C4-2B (cell line): ENCODE measurements around the gene HSPA2.
"Not testable (repeated sequence)": the region's sequence is repeated elsewhere in the genome, so short reads cannot be mapped to it uniquely, and the experiment has no call there.

Experiments
- H3K27ac ChIP-seq: fragments of 450-650 bp; 2 replicates; pipeline ENCODE4 v1.5.1; 2017
- ZFX ChIP-seq: fragments of 450-650 bp; IDR thresholded peaks from 2 replicates; pipeline ENCODE4 v1.6.1; 2017
- TF ChIP-seq, protein P1 (sequence below): fragments of 450-650 bp; conservative IDR thresholded peaks from 2 replicates; pipeline ENCODE4 v1.5.1; 2017; ENCODE audit warnings: mild to moderate bottlenecking

The HSPA2 gene

DNA sequence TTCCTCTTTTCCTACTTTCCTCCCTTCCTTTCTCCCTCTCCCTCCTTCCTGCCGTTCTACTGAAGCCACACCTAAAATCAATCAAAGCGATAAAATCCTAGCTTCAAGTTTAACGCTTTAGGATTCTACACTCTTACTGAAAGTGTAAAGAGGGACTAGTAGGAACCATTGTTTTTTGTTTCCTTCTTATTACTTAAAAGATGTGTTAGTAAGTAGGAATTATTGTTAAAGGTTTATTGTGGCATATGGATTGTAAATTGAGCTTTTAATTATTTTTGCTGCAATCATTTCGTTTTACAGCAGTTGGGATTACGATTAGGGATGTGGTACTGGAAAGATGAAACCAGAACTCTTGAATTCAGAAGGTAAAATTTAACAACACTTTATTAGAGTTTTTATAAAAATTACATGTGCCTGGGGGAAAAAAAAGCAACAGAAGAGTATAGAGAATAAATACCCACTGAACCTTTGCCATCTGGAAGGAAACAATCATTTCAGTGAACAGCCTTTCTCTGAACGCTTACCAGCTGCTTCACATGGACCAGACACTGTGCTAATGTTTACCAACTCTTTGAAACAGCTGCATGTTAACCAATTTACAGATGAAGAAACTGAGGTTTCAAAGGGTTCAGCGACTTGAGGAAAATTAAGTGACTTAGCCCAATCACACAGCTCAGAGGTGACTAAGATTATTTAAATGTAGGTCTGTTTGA, 10.2 kb downstream of the HSPA2 start:
- no peak overlapping the region for H3K27ac ChIP-seq
- no peak for TF ChIP-seq ZFX
- TF ChIP-seq, protein P1, sequence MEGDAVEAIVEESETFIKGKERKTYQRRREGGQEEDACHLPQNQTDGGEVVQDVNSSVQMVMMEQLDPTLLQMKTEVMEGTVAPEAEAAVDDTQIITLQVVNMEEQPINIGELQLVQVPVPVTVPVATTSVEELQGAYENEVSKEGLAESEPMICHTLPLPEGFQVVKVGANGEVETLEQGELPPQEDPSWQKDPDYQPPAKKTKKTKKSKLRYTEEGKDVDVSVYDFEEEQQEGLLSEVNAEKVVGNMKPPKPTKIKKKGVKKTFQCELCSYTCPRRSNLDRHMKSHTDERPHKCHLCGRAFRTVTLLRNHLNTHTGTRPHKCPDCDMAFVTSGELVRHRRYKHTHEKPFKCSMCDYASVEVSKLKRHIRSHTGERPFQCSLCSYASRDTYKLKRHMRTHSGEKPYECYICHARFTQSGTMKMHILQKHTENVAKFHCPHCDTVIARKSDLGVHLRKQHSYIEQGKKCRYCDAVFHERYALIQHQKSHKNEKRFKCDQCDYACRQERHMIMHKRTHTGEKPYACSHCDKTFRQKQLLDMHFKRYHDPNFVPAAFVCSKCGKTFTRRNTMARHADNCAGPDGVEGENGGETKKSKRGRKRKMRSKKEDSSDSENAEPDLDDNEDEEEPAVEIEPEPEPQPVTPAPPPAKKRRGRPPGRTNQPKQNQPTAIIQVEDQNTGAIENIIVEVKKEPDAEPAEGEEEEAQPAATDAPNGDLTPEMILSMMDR, result no peak

DNA sequence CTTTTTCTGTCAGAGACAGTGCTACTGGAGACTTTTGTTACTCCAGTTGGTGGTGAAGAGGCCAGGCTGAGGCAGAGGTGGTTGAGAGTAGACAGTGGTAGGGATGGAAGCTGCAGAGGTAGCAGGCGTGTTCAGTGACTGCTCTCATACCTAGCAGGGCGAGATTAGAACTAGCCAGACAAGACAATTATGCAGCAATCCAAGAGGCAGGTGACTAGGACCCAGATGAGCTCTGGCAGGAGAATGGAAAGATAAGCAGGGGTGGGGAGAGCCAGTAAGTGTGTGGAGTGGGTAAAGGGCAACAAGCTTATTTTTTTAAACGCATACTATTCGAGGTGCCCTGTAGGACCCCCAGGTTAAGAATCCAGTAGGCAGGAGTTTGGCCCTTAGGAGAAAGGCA, 14.0 kb downstream of the HSPA2 start:
- TF ChIP-seq, protein P1, result no peak
- no peak for TF ChIP-seq ZFX
- H3K27ac ChIP-seq, result no peak overlapping the region

GRCh38 chr14:64556526-64556925, 16.0 kb downstream of the HSPA2 start:
- TF ChIP-seq, protein P1, result no peak
- TF ChIP-seq ZFX, result no peak
- H3K27ac ChIP-seq, result no peak overlapping the region

GRCh38 chr14:64558216-64558615, 17.7 kb downstream of the HSPA2 start:
- not testable (repeated sequence) for H3K27ac ChIP-seq

DNA sequence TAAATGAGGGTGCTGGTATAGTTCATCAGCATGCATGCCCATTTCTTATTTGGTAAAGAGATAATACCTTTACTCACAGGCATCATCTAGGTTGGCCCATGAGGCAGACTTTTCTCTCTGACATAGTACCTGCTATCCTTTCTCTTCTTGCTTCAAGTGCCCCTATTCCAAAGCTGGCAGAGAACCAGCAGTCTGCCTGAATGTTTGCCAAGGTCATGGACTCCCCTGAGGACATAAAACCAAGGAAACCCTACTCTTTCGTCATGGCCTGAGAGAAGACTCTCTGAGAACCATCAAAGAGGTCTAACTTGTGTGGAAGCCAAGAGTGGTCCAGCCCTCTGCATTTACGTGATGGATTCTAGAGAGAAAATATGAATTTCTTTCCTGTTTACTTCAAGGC, 21.1 kb downstream of the HSPA2 start:
- no peak overlapping the region for H3K27ac ChIP-seq
- TF ChIP-seq ZFX, result no peak
- TF ChIP-seq, protein P1, result no peak

- H3K27ac ChIP-seq, result no peak overlapping the region
- TF ChIP-seq ZFX, result no peak
- TF ChIP-seq, protein P1, result no peak
These were observed 21.9 kb downstream of the HSPA2 start for GRCh38 chr14:64562436-64562835.

- no peak overlapping the region for H3K27ac ChIP-seq
- TF ChIP-seq, protein P1, result no peak
- TF ChIP-seq ZFX, result no peak
These were observed 23.2 kb downstream of the HSPA2 start for GRCh38 chr14:64563696-64564095.

DNA sequence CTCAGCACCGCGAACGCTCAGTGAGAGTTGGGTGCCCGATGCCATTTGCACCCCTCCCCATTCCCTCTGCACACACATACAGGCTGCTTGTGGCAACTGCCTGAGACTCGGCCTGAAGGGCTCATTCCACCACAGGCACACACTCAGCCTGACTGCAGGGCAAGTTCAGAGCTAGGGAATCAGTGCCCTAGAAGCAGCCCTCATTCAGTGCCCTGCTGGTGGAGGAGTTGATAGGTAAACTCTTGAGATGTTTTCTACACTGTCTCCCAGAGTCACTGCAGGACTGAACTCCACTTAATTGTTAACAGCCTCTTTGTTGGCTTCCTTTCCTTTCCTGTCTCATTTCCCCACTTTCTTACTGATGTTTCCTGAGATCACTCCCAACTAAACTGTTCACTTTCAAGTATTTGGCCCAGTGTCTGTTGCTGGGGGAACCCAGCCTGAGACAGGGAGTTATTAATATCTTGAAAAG, 26.1 kb downstream of the HSPA2 start:
- H3K27ac ChIP-seq, result no peak overlapping the region
- TF ChIP-seq, protein P1, result no peak
- no peak for TF ChIP-seq ZFX
